GM12873 (cell line): ENCODE results near the gene RBP3.

Source experiments
- TF ChIP-seq, protein P1 (sequence below): IDR thresholded peaks from 2 replicates; pipeline ENCODE4 v1.5.1; 2012; ENCODE audit warnings: low read depth, mild to moderate bottlenecking, moderate library complexity, low read length, control low read depth; ENCODE audit not compliant: insufficient read depth; ENCODE audit errors: missing control alignments

The RBP3 gene

DNA sequence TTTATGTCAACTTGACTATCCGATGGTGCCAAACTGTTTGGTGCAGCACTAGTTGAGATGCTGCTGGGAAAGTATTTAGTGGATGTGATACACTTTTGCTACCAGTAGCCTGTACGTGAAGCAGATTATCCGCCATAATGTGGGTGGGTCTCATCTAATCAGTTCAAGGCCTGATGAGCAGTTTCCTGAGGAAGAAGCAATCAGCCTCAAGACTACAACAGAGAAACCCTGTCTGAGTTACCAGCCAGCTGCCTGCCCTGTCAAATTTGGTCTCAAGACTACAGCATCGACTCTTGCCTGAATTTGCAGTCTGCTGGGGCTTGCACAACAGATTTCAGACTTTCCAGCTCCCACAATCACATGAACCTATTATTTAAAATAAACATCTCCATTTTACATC lies 10.9 kb upstream of the RBP3 start:
- TF ChIP-seq, protein P1, sequence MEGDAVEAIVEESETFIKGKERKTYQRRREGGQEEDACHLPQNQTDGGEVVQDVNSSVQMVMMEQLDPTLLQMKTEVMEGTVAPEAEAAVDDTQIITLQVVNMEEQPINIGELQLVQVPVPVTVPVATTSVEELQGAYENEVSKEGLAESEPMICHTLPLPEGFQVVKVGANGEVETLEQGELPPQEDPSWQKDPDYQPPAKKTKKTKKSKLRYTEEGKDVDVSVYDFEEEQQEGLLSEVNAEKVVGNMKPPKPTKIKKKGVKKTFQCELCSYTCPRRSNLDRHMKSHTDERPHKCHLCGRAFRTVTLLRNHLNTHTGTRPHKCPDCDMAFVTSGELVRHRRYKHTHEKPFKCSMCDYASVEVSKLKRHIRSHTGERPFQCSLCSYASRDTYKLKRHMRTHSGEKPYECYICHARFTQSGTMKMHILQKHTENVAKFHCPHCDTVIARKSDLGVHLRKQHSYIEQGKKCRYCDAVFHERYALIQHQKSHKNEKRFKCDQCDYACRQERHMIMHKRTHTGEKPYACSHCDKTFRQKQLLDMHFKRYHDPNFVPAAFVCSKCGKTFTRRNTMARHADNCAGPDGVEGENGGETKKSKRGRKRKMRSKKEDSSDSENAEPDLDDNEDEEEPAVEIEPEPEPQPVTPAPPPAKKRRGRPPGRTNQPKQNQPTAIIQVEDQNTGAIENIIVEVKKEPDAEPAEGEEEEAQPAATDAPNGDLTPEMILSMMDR = no peak

DNA sequence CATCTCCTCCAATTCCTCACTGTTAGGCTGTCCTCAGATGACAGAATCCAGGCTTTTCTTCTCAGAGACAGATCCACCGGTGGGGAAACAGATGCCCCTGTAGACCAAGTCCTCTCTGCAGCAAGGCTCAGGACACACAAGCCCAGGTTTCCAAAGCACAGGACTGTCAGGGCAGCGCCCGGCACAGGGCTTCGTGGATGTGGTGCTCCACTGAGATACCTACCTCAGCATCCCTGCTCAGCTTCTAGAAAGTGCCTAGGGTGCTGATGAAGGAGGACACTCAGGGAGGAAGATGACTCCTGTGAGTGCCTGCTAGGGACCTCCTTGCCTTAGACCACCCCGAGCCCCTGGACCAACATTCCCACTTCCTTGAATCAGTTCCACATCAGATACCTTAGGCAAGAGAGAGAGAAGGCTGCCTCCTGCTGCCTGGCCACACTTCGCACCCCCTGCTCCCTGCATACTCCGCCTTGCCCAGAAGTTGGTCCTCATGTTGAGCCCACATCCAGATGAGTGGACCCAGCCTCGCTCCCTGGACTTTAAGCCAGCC lies 8.9 kb upstream of the RBP3 start:
- TF ChIP-seq, protein P1 = no peak

- TF ChIP-seq, protein P1 = no peak
These were observed 8.2 kb upstream of the RBP3 start for GRCh38 chr10:47339759-47340607.

DNA sequence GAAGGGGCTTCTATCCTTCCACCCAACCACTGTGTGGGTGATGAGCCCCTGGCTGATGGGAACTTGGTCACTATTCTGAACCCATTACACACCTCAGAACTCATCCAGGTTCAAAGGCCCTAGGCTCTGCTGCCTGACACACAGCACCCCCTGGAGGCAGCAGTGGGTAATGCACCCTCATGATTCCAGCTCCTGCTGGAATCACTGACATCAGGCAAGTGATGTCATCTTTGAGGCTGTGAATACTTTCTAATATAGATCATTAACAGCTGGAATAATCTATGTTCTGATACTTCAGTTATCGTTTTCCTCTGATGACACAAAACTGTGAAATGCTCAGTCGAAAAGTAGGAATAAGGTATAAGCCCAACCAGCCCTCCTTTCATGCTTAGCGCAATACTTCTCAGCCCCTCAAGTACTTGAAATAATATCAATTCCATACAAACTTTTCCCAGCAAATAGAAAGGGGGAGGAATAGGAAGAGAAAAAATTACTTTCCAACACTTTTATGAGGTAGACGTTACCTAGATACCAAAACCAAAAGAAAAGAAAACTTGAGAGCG lies 7.5 kb upstream of the RBP3 start:
- TF ChIP-seq, protein P1 = peak; percentile 98

DNA sequence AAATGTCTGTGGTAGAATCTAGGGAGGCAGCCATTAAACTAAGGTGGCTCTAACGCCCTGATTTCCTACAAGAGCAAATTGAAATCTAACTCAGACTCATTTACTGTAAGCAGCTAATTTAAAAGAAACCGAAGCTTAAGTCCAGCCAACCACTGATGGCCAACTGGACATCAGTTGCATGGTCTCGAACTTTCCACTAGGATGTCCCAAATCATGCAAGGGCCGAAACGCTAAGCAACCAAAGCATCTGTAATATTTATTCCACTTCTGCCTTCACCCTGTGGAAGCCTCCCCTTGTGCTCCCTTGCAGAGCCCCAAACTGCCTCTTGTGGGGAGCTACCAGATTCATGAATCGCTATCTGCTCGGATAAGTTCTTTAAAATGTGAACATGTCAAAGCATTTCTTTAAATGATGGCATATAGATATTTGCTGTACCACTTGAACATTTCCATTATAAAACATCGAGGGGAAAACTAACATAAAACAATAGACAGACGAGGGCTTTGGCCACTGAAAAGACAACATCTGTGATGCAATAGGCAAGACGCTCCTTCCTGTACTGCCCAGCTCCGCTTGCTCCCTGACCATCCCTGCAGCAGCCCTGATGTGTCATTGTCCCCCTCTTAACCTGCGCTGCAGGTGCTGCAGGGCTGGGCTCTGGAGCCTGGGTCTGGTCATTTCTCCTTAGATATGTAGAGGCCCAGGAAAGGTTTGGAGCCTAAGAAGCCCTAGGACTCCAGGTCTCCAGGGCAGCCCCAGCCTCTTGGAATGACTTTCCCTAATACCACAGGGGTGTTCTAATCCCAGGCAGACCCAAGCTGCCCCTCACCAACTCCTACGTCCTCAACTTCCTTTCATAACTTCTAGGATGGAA lies 2.9 kb upstream of the RBP3 start:
- TF ChIP-seq, protein P1 = no peak

GRCh38 chr10:47346581-47347302 lies 1.4 kb upstream of the RBP3 start:
- TF ChIP-seq, protein P1 = no peak

DNA sequence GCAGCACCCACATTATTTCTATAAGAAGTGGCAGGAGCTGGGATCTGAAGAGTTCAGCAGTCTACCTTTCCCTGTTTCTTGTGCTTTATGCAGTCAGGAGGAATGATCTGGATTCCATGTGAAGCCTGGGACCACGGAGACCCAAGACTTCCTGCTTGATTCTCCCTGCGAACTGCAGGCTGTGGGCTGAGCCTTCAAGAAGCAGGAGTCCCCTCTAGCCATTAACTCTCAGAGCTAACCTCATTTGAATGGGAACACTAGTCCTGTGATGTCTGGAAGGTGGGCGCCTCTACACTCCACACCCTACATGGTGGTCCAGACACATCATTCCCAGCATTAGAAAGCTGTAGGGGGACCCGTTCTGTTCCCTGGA lies 874 bp upstream of the RBP3 start:
- TF ChIP-seq, protein P1 = no peak
